CD4-positive, alpha-beta T cell treated with Interleukin-17A for 4 hours (primary cell): Measurements from ENCODE around the gene MPEG1.

Experiments
- DNase-seq: peaks from one replicate; pipeline ENCODE4 v3.0.0-alpha.2; 2020; ENCODE audit warnings: mixed read lengths

MPEG1 gene

DNA sequence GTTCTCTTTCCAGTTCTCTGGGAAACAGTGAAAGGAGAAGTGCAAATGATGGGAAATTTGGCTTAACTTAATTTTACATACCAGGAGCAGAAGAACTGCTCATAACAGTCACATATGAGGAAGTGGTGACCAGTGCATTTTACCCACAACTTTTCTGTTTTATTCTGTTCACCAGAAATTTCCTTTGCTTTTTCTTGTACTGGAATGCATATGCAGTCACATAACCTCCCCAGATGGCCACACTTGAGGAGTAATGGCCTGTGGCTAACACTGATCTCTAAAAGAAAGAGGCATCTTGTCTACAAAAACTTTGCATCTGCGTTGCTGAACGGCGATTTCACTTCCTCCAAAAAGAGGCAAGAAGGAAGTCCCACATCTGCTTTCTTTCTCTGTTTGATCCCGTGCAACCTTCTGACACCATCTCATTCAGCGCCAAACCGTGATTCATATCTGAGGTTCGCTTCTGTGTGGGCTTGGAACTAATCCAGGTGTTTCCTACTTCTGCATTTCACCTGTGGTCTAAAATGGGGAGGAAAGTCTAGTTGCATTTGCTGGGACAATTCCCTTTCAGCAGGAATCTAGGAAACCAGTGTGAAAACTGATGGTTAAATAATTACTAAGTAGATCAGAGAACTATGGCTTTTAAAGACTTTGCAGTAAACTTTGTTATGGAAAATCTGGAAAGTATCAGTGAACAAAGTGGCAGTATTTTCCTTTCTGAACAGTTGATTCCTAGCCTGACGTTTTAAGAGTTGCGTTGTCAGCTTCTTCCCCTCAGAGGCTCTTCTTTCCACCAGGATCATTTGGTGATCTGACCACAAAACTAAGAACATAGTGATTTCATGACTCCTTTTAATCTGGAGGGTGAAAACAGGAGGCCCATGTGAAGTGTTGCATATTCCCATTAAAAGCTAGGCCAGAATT is 4.2 kb upstream of the MPEG1 start:
- DNase-seq, result peak; percentile 11

DNA sequence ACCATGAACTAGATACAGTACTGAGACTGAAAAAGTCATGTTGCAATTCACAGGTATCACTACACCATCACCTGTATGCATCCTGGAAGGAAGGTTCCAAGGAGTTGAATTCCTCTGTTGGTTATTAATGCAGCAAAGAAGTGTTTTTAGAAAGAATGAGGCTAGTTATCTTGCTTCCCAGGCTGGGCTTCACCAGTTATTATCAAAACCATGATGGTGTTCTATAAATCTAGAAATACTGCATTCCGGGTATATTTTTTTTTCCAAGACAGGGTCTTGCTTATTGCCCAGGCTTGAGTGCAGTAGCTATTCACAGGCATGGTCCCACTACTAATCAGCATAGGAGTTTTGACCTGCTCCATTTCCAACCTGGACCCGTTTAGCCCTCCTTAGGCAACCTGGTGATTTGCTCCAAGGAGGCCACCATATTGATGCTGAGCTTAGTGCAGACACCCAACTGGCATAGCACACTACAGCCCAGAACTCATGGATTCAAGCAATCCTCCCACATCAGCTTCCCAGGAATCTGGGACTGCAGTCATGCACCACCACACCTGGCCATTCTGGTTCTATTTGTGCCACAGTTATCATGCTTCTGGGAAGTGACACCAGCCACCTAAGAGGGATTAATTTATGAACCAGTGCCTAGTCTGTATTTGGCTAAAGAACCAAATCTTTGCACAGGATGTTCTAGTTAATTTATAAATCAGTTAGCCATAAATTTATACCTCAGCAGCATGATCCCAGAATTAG is 1.6 kb upstream of the MPEG1 start:
- DNase-seq, result no peak

DNA sequence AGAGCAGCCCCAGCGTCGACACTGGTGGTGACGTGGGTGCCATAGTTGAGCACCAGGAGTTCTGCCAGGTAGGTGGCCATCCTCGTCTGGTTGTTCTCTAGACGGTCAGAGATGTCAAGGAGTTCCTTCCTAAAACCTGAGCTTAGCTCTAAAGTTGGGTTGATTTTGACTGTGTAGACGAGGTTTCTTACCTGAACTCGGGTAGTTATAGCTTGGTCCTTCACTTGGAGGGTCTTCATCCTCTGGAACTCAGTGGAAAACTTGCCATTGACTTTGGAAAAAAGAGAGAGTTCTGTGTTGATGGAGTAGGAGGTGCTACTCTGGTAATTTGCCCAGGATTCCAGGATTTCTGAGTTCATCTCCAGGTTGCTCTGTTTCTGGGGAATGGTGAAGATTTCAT is 505 bp downstream of the MPEG1 start:
- no peak for DNase-seq

DNA sequence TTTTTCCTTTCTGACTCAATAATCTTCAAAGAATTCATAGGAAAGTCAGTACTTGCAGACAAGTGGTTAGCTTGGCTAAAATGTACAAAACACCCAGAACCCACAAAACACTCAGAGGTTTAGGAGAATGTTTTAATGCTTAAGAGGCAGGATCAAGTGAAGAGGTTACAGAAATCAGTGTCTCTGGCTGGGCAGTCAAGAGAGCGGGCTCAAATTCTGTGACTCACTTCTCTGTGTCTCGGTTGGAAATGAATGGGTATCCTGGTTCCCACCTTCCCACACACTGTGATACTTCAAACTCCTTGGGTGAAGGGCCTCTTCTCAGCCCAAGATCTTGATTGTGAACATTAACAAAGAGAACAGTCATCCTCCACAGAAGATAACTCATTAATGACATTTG is 3.8 kb downstream of the MPEG1 start:
- no peak for DNase-seq

DNA sequence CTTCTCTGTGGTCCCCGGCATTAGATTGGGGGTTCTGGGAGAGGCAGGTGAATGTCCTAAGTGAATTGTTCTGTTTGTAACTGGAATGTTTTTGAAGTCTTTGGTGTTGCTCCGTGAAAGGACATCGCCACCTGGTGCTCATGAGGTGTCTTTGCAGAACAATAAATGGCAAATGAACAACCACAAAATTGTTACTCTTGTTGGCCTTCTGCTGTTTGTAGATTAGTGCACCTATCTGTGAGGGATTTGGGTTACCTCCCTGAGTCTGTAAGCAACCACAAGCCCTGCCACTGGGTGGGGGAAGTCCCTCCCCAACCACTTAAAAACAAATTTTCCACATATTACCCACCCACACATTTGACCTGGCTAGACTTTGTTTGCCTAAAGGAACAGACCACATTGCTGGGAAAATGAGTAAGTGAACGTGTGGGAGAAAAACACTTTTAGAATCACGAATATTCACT is 4.7 kb downstream of the MPEG1 start:
- peak; percentile 54 for DNase-seq

DNA sequence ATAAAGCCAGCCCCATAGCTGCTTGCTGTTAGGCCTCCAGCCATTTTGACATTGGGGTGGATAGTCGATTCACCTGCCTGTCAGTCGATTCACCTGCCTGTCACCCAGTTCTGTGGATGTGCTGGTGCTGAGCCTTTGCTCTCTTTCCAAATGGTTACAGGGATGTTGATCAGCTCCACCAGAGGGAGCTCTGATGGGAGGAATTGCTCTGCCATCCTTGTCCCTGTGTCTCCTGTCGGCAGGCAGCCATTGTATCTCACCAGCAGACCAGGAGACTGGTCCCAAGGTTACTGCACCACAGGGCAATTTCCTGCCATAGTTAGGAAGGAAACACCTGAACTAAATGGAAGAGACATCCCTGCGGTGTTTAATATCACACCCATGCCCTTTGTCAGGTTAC is 6.1 kb downstream of the MPEG1 start:
- DNase-seq, result peak; percentile 12

DNA sequence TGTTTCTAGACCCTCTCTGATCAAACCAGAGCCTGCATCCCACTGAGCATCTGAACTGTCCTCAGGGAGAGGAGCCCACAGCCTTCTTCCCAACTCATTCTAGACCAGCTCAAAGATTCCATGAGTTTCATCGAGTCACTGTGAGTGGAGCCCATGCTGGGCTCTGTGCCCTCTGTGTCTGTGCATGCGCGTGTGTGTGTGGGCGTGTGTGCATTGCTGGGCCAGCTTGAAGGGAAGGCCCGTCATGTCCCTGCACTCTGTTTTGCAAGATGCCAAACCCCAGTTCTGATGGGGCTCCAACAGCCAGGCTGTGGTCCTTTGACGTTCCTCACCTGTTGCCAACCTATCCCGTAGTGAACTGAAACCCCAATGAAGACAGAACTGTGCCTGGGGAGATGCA is 7.1 kb downstream of the MPEG1 start:
- DNase-seq, result no peak

DNA sequence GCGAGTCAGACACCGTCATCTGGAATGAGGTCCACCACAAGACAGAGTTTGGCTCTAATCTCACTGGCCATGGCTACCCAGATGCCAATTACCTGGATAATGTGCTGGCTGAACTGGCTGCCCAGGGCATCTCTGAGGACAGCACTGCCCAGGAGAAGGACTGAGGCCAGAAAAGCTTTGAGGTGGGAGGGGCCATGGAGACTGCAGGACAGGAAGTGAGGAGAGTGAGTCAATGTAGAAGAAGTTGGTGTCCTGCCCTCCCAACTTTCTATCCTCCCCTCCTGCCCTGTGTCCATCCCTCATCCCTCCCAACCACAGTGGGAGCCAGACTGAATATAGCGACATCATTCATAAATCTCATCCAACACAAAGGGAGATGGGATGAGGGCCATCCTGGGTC is 8.0 kb downstream of the MPEG1 start:
- no peak for DNase-seq

DNA sequence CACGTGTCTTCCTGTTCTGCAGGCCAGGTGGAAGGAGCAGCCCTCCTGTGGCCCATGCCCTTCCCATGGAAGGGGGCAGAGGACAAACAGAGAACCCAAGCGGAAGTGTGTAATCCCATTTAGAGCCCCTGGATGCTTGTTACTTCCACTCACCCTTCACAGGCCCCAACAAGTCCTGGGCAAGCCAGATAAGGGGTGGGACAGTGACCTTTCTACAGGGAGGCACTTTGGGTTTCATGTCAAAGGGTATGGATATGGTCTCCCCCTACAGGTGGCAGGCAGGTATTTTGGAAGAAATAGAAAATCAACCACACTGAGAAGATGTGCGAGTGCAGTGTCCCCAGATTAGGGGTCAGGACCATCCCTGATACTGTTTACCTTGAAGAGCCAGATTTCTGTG is 11.4 kb downstream of the MPEG1 start:
- no peak for DNase-seq

DNA sequence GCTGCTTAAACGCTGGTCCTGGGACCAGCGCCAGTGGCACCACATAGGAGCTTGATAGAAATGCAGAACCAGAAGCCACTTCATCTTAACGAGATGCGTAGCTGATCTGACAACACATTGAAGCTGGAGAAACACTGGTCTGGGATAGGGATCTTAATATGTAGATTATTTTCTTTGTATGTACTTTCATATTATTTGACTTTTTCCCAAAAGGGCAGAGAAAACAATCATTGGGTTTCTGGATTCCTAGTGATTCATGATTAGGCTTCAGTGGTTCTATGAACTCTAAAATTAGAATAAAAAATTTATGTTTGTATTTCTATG is 12.3 kb downstream of the MPEG1 start:
- no peak for DNase-seq

DNA sequence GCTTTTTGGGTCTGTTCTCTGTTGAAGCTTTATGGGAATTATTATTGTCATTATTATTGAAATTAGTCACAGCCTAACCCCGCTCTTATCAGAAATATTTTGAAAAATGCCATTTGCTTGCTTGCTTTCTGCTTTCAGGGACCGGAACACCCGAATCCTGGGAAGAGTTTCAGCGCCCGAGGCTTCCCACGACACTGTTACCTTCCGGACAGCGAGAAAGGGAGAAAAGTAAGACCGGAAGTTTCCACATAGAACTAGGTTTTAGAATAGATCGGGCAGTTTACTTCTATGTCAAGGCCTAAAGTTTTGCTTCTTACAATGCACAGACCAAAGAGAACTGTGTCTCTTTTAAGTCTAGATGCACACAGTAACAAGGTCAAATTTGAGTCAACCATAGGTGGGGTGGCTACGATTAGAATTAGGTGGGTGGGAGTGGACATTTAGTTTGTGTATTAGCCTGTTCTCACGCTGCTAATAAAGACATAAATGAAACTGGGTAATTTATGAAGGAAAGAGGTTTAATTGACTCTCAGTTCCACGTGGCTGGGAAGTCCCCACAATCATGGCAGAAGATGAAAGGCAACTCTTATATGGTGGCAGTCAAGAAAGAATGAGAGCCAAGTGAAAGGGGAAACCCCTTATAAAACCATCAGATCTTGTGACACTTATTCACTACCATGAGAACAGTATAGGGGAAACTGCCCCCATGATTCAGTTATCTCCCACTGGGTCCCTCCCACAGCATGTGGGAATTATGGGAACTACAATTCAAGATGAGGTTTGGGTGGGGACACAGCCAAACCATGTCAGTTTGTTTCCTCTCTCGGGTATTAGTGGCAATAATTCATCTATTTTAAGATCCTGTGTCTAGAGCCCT is 12.9 kb downstream of the MPEG1 start:
- DNase-seq, result no peak

DNA sequence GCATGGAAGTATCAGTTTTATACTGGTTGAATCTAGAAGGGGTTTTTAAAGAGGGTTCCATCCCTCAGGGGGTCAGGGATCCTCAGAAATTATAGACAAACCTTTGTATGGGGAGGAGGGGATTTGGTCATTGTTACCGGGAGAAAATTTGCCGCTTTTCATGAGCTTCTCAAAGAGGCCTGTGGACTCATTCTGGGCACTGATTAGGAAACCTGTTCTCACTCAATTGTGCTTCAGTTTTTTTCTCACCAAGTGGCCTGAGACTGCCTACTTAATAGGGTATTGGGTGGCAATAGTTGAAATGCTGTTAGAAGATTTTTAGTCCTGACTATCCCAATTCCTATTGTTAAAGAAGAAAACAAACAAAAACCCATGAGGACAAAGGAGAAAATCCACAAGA is 14.0 kb downstream of the MPEG1 start:
- DNase-seq, result no peak

DNA sequence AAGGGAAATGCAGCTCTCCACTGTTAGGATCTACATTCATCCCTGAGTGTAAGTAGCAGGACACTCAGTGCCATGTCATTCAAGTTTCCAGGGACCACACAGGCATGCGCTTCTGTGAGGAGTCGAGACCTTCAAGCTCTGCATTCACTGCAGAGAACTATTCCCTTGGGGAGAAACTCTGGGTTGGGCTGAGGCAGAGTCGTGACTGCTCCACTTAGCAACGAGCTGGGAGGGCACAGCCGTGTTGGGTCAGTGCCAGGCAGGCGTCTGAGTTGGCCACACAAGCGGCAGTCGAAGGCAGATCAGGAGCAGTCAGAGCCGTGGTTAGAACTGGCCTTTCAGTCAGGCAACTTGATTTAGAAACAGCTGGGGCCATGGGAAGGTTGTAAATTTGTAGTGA is 14.7 kb downstream of the MPEG1 start:
- no peak for DNase-seq

DNA sequence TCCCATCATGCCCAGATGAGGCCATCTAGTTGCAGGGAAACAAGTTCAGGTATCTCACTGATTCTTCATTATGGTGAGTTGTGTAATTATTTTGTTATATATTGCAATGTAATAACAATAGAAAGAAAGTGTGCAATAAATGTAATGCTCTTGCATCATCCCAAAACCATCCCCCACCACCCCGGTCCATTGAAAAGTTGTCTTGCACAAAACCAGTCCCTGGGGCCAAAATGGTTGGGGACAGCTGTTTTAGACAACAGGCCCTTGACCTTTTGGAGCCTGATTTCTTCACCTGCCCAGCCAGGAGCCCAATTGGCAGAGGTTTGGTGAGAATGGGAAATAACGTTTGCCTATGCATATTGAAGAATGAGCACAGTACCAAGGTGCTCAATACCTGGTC is 15.9 kb downstream of the MPEG1 start:
- DNase-seq, result no peak

DNA sequence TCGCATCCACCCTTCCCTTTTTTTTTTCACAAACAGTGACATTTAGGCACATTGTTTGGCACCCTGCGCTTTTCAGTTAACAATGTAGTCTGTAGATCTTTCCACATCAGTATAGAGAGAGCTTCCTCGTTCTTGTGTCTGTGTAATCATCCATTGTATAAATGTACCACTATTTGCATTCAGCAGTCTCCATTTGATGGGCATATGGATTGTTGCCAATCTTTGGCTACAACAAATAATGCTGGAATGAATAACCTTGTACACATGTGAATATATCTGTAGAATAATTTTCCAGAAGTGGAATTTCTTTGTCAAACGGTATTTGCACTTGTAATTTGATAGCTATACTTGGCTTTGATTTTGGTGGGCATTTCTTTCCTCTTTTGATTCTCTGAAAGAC is 17.1 kb downstream of the MPEG1 start:
- no peak for DNase-seq

DNA sequence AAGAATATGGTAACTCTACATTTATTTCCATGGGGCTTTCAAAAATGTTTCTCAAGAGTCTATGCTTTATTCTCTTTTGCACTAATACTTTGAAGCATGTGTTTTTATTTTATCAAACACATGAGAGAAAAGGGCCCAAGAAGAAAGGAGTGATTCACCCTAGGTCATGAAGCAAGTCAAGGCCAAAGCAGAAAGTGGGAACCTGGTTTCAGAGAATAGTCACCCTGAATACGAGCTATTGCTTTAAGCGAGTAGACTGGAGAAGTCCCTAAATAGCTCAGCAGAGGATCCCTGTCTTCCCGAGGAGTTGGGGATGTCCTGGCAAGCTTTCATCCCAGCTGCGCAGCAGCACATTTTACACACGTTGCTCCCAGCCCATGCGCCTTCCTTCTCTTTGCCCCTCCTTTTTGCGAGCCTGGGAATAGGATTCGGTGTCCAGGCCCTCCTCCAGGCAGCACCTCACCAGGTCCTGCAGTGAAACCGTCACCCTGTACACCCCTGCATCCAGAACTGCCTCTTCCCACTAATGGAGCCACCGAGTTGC is 19.1 kb downstream of the MPEG1 start:
- DNase-seq, result no peak

DNA sequence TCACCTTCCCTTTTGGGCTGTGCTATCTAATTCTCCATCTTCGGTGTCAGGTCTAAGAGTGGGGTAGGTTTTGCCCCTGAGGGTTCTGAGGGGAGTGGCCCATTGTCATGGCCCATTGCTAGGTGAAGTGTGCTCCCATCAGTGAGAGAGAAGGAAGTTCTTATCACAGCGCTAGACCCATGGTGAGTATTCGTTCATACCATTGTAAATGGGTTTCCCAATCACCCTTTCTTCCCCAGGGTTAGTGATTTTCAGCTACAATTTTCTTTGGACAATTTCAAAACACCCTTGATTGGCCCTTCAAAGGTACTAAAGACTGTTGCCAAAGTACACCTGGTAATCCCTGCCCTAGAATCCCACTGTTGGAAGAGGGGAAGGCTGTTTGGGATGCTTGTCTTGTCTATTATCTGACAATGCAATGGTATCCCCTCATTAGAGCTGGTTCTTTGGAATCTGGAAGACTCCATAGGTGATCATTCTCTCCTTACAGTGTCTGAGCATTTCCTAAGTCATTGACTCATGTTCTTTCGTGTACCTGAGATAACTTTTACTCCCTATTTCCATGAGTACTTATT is 20.2 kb downstream of the MPEG1 start:
- no peak for DNase-seq

DNA sequence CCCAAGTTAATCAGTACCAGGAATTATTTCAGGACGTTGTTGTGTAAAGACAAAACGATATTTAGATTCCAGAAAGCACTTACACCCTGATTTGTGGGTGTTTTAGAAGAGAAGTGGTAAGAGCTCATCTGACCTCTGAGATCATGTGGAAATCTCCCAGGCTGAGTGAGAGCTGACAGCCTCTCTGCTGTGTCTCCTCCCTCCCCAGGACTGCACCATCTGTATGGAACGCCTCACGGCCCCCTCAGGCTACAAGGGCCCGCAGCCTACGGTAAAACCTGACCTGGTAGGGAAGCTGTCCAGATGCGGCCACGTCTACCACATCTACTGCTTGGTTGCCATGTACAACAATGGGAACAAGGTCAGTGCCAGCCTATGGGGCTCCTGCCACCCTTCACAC is 20.8 kb downstream of the MPEG1 start:
- no peak for DNase-seq

DNA sequence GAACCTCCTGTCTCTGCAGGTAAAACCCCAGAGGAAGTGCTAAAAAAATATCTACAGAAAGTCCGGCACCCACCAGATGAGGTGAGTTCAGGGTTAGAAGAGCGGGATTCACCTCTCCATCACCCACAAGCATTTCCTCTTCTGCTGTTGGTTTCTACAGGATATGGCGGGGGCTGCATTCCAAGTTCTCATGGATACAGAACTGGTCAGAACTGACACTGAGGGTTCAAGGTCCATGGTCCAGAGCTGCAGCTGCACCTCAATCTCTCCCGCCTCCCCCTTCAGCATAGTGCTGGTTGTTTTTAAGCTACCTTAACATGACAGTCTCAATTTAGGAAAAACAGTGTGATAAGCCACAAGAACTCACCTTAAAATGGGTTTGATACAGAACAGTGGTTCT is 21.6 kb downstream of the MPEG1 start:
- DNase-seq, result no peak

DNA sequence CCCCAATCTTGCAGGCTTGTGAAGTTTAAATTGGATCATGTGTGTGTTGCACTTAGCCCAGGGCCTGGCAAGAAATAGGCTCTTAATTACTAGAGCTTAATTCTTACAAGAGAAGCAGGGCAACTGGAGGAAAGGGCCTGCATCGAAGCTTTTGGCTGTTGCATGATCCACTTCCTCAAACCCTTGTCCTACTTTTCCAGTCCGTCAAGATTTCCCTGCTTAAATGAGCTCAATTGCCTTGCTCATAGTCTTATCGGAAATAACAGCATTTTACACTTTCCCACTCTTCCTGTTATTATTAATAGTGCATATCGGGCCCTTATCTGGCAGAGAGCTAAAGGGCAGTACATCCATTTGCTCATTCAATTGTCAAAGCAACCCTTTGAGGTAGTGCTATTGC is 22.7 kb downstream of the MPEG1 start:
- no peak for DNase-seq

DNA sequence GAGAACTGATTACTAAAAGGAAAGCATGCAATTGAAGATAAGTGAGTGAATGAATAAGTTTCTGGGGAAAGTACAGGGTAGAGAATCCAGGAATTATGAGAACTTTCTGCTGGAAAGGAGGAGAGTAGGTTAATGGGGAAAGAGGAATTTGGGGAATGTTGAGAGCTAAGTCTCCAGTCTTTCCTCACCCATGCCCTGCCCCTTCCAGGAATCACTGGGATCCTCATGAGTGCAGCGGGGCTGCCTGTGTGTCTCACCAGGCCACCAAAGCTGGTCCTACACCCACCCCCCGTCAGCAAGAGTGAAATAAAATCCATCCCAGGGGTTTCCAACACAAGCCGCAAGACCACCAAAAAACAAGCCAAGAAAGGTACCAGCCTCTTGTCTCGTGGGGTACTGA is 23.8 kb downstream of the MPEG1 start:
- no peak for DNase-seq

DNA sequence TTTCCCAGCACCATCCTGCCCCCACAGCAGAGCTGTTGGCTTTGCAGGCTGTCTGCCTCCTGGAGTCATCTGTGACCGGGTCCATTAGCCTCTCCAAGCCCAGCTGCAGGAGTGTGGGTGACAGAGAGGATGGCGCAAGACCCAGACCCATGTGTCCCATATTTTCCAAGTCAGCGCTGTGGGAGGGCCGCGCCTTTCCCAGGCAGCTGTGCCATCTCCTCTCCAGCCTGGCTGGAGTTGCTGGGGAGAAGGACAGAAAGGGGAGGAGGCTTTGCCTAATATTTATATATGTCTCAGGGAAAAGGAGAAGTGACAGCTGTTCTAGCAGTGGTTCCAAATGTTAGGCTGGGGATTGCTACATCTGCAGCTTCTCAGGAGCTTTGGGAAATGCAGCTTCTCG is 25.1 kb downstream of the MPEG1 start:
- DNase-seq, result no peak

DNA sequence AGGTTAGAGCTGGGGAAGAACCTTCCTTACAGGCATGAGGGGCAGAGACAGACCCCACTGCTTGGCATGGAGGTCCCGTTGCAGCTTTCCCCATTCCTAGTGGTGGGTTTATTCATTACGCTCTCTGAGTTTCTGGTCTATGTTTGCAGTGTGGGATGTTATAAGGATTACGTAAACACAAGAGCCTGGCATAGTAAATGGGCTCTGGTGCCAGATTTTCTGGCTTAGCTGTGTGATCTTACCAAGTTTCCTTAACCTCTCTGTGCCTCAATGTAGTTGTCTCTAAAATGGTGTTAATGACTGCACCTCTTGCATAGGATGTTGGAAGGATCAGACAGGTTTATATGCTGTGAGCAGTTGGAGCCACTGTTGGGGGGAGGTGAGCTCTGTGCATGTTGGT is 25.7 kb downstream of the MPEG1 start:
- no peak for DNase-seq
